GM12878 (cell line): ENCODE results near the gene OR6B1.

Source experiments
- GABPA ChIP-seq: IDR thresholded peaks from 2 replicates; pipeline ENCODE4 v1.6.1; 2014; ENCODE audit warnings: antibody characterized with exemption, low read depth, mild to moderate bottlenecking, inconsistent platforms
- MYC ChIP-seq: IDR thresholded peaks from 2 replicates; pipeline ENCODE4 v1.6.1; 2011; ENCODE audit warnings: mild to moderate bottlenecking, low read length, moderate library complexity, inconsistent platforms; ENCODE audit not compliant: insufficient read depth, insufficient replicate concordance, insufficient read length, severe bottlenecking
- POLR2A ChIP-seq: IDR thresholded peaks from 2 replicates; pipeline ENCODE4 v1.6.1; 2011; ENCODE audit warnings: low read depth, mild to moderate bottlenecking, low read length
- TF ChIP-seq, protein P1 (sequence below): IDR thresholded peaks from 2 replicates; pipeline ENCODE4 v1.6.1; 2011; ENCODE audit warnings: low read depth, low read length, improper control_type of control experiment, borderline replicate concordance

DNA sequence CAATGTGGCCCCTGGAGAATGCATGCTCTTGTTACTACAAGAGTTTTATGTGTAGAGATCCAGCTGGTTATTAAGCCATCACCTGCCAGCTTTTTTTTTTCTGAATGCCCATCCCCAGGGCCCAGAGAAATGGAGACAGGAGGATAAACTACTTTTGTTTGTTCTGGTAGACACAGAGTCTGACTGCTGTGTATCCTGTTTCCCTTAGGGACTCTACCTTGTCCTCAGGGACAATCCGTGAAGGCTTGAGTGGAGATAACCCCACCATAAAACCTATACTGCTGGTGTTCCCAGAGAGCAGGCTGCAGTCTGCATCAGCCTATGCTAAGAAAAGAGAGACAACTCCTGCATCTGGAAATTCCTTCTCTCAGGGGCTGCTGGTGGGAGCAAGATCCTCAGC is 48.5 kb downstream of the OR6B1 start, which contains the start of gene OR2A5:
- TF ChIP-seq GABPA (no peak), POLR2A (no peak), MYC (no peak)
- TF ChIP-seq, protein P1, sequence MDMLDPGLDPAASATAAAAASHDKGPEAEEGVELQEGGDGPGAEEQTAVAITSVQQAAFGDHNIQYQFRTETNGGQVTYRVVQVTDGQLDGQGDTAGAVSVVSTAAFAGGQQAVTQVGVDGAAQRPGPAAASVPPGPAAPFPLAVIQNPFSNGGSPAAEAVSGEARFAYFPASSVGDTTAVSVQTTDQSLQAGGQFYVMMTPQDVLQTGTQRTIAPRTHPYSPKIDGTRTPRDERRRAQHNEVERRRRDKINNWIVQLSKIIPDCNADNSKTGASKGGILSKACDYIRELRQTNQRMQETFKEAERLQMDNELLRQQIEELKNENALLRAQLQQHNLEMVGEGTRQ: no peak
